GM23248 (cell line): ENCODE results near the gene BTNL3.

ENCODE experiments used
- EZH2 ChIP-seq: fragments of 200-600 bp; sonication (generic); IDR thresholded peaks from 2 replicates; pipeline ENCODE4 v1.6.1; 2018; ENCODE audit warnings: antibody characterized with exemption, mild to moderate bottlenecking; ENCODE audit not compliant: insufficient read depth, poor library complexity, severe bottlenecking
- EZH2phosphoT487 ChIP-seq: fragments of 200-600 bp; sonication (generic); IDR thresholded peaks from 2 replicates; pipeline ENCODE4 v1.6.1; 2018; ENCODE audit warnings: antibody characterized with exemption, moderate library complexity, mild to moderate bottlenecking, low read depth; ENCODE audit not compliant: insufficient read depth

DNA sequence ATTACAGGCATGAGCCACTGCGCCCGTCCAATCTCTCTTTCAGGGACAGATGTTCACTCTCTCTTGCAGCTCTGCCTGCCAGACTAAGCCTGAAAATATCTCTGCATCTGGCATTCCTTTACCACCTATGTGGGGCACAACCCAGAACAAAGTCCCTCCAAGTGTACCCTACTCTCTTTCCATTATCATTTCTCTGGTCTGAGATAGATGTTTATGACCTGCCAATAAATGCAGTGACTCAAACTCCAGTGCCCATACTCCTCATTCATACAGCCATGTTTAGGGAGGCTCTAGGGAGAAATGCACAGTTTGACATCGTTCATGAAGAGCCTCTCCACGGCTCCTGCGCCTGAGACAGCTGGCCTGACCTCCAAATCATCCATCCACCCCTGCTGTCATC, at the start of gene BTNL3:
- TF ChIP-seq EZH2phosphoT487 (no peak), EZH2 (no peak)
